SK-N-SH (cell line): ENCODE measurements around the gene SLC12A7. TPM values are rescaled to one million over a fixed set of nuclear protein-coding genes. Genes with fewer than 3 reads are reported as not detected.

Experiments used
- CTCF ChIA-PET: fragments of 300-600, 350-600 bp; formaldehyde crosslinking; extraction: SDS; loops from one replicate; lab custom pipeline; 2021; lab: Yijun Ruan, JAX
- POLR2A ChIA-PET: fragments of 350-600 bp; sonication (Branson Sonifier 250); formaldehyde crosslinking; extraction: SDS; loops from one replicate; lab custom pipeline; 2020; ENCODE audit warnings: antibody characterized with exemption, inconsistent platforms; lab: Yijun Ruan, JAX
- DNase-seq: peaks from one replicate; pipeline ENCODE4 v3.0.0; 2012
- H2AFZ ChIP-seq: fragments of 200-600 bp; sonication (generic); 2 replicates; pipeline ENCODE4 v1.8.1; 2016; ENCODE audit warnings: antibody characterized with exemption, mild to moderate bottlenecking, low read depth
- H3F3A ChIP-seq: fragments of 200-600 bp; sonication (generic); replicated peaks from 2 replicates; pipeline ENCODE3; 2016; ENCODE audit warnings: antibody characterized with exemption, mild to moderate bottlenecking; ENCODE audit not compliant: insufficient read depth
- H3K27ac ChIP-seq, 2 experiments: fragments of 200-500 bp in 1 of 2; fragments of 200-600 bp in 1 of 2; sonication (Bioruptor generic) in 1 of 2; sonication (generic), shearing (Covaris generic) in 1 of 2; 2 replicates each; pipeline versions ENCODE4 v1.5.1 to v1.6.1; 2014 to 2016; ENCODE audit warnings: low read depth in 2 of 2, inconsistent platforms in 1 of 2, low read length in 1 of 2, mild to moderate bottlenecking in 1 of 2, mixed read lengths in 1 of 2
- H3K27me3 ChIP-seq: fragments of 200-600 bp; sonication (generic), shearing (Covaris generic); 2 replicates; pipeline ENCODE4 v1.6.1; 2016; ENCODE audit warnings: mixed run types; ENCODE audit not compliant: insufficient read depth
- H3K36me3 ChIP-seq, 2 experiments: fragments of 200-500 bp in 1 of 2; fragments of 200-600 bp in 1 of 2; sonication (Bioruptor generic) in 1 of 2; sonication (generic) in 1 of 2; replicated peaks in 1 of 2; 2 replicates each; pipeline versions ENCODE3 to v1.5.1; 2014 to 2016; ENCODE audit warnings: low read length in 1 of 2, mild to moderate bottlenecking in 1 of 2; ENCODE audit not compliant: insufficient read depth in 2 of 2, control insufficient read depth in 1 of 2
- H3K4me1 ChIP-seq, 2 experiments: fragments of 200-500 bp in 1 of 2; fragments of 200-600 bp in 1 of 2; sonication (Bioruptor generic) in 1 of 2; sonication (generic), shearing (Covaris generic) in 1 of 2; 2 replicates each; pipeline versions ENCODE4 v1.5.1 to v1.6.1; 2014 to 2016; ENCODE audit warnings: low read depth in 1 of 2, low read length in 1 of 2, mixed run types in 1 of 2; ENCODE audit not compliant: insufficient read depth in 2 of 2, control insufficient read depth in 1 of 2
- H3K4me2 ChIP-seq: fragments of 200-600 bp; sonication (generic), shearing (Covaris generic); 2 replicates; pipeline ENCODE4 v1.6.1; 2017; ENCODE audit warnings: mixed run types
- H3K4me3 ChIP-seq, 2 experiments: fragments of 200-500 bp in 1 of 2; fragments of 200-600 bp in 1 of 2; sonication (Bioruptor generic) in 1 of 2; sonication (generic), shearing (Covaris generic) in 1 of 2; 2 replicates each; pipeline versions ENCODE4 v1.5.1 to v1.8.1; 2014 to 2016; ENCODE audit warnings: low read depth in 2 of 2, inconsistent platforms in 1 of 2, low read length in 1 of 2, mild to moderate bottlenecking in 1 of 2, mixed read lengths in 1 of 2, moderate library complexity in 1 of 2
- H3K79me2 ChIP-seq: fragments of 200-600 bp; sonication (generic); 2 replicates; pipeline ENCODE4 v1.8.1; 2017; ENCODE audit warnings: mild to moderate bottlenecking; ENCODE audit not compliant: insufficient read depth
- H3K9ac ChIP-seq: fragments of 200-600 bp; sonication (generic); 2 replicates; pipeline ENCODE4 v1.6.1; 2017; ENCODE audit warnings: mixed run types
- H3K9me2 ChIP-seq: fragments of 200-600 bp; sonication (generic); 2 replicates; pipeline ENCODE4 v1.6.1; 2017; ENCODE audit warnings: mixed run types
- H3K9me3 ChIP-seq: fragments of 200-600 bp; sonication (generic); 2 replicates; pipeline ENCODE4 v1.6.1; 2017; ENCODE audit warnings: mixed run types, mild to moderate bottlenecking, moderate library complexity
- H4K20me1 ChIP-seq: fragments of 200-600 bp; sonication (generic); 2 replicates; pipeline ENCODE4 v1.6.1; 2017; ENCODE audit warnings: mild to moderate bottlenecking, mixed run types; ENCODE audit not compliant: insufficient read depth
- CHD2 ChIP-seq: fragments of 150-350 bp; IDR thresholded peaks from 2 replicates; pipeline ENCODE4 v1.6.1; 2018; ENCODE audit warnings: low read length; ENCODE audit not compliant: partially characterized antibody
- EP300 ChIP-seq, 2 experiments: IDR thresholded peaks; 2 replicates each; pipeline versions ENCODE4 v1.4.0 to v1.6.1; 2012; ENCODE audit warnings: borderline replicate concordance in 1 of 2, low read depth in 1 of 2, low read length in 1 of 2
- FOXM1 ChIP-seq: IDR thresholded peaks from 2 replicates; pipeline ENCODE4 v1.4.0; 2012; ENCODE audit warnings: low read depth, mild to moderate bottlenecking
- IRF3 ChIP-seq: fragments of 150-350 bp; IDR thresholded peaks from 2 replicates; pipeline ENCODE4 v1.6.1; 2016; ENCODE audit warnings: mild to moderate bottlenecking, low read depth, low read length
- JUND ChIP-seq: IDR thresholded peaks from 2 replicates; pipeline ENCODE4 v1.4.0; 2012
- MXI1 ChIP-seq: IDR thresholded peaks from 2 replicates; pipeline ENCODE4 v1.6.1; 2012; ENCODE audit warnings: mild to moderate bottlenecking, low read depth, low read length, improper control_type of control experiment
- NRF1 ChIP-seq: IDR thresholded peaks from 2 replicates; pipeline ENCODE4 v1.6.1; 2012; ENCODE audit warnings: low read depth, mild to moderate bottlenecking, low read length
- PBX3 ChIP-seq: IDR thresholded peaks from 2 replicates; pipeline ENCODE4; 2012
- RAD21 ChIP-seq: IDR thresholded peaks from 2 replicates; pipeline ENCODE4 v1.6.1; 2012; ENCODE audit warnings: mild to moderate bottlenecking, low read length
- RFX5 ChIP-seq: IDR thresholded peaks from 2 replicates; pipeline ENCODE4 v1.6.1; 2012; ENCODE audit warnings: mild to moderate bottlenecking, improper control_type of control experiment, low read length
- RXRA ChIP-seq: IDR thresholded peaks from 2 replicates; pipeline ENCODE4 v1.4.0; 2012; ENCODE audit warnings: low read depth, mild to moderate bottlenecking, borderline replicate concordance
- SIN3A ChIP-seq: IDR thresholded peaks from 2 replicates; pipeline ENCODE4 v1.6.1; 2012; ENCODE audit warnings: low read depth, mild to moderate bottlenecking, low read length, moderate library complexity, borderline replicate concordance
- TCF12 ChIP-seq: IDR thresholded peaks from 2 replicates; pipeline ENCODE4 v1.4.0; 2012
- YY1 ChIP-seq: IDR thresholded peaks from 2 replicates; pipeline ENCODE4 v1.4.0; 2012; ENCODE audit warnings: low read depth, mild to moderate bottlenecking
- WGBS: methylation state at CpG from one replicate; pipeline ENCODE4 v1.1.6; 2017; ENCODE audit warnings: low lambda C conversion rate; 5-methylcytosine and 5-hydroxymethylcytosine counted together
- polyA plus RNA-seq, 3 experiments: library from polyadenylated mRNA; depleted of rRNA; stranded (reverse); fragments of >200 nt; gene quantifications; 2 replicates each; pipeline ENCODE4 v1.2.3, GENCODE V29; 2012

SLC12A7 gene
- polyA plus RNA-seq, 1 of the 3 experiments (the other 2 are of a cell fraction) = 2.6 TPM

GRCh38 chr5:1095302-1095989 is 16.4 kb downstream of the SLC12A7 start:
- no peak overlapping the region for H3K27ac ChIP-seq
- H3K4me2 ChIP-seq = no peak overlapping the region
- ChIA-PET CTCF (interaction anchor here (1.0 kb wide), 1 partner anchor 172 kb away, joined by 3 read pairs; no protein-coding TSS in a partner anchor), POLR2A (no interaction called here)
- H3K9me3 ChIP-seq = no peaks in the 10 kb centered on the region
- no peaks in the 10 kb centered on the region for H3K79me2 ChIP-seq
- no peaks in the 10 kb centered on the region for H4K20me1 ChIP-seq
- H3K4me1 ChIP-seq = no peaks in the 10 kb centered on the region
- 85% methylated on average over 9 of the region's 22 CpGs for WGBS
- H3K9me2 ChIP-seq = no peaks in the 10 kb centered on the region
- H3K4me3 ChIP-seq = no peak overlapping the region
- H3F3A ChIP-seq = no peaks in the 10 kb centered on the region
- no peak overlapping the region for H3K9ac ChIP-seq
- TF ChIP-seq RAD21 = no peak
- TF ChIP-seq MXI1 = no peak
- TF ChIP-seq NRF1 = no peak
- no peak for TF ChIP-seq YY1
- no peak for TF ChIP-seq PBX3
- TF ChIP-seq IRF3 = no peak
- TF ChIP-seq TCF12 = no peak
- no peak for TF ChIP-seq CHD2
- TF ChIP-seq RXRA = no peak
- TF ChIP-seq JUND = no peak
- no peak for TF ChIP-seq SIN3A
- no peak for TF ChIP-seq FOXM1
- TF ChIP-seq RFX5 = no peak
- H3K36me3 ChIP-seq = no peaks in the 10 kb centered on the region
- no peaks in the 10 kb centered on the region for H3K27me3 ChIP-seq
- DNase-seq = no peak
- H2AFZ ChIP-seq = no peak overlapping the region

- H3K4me1 ChIP-seq = no peaks in the 10 kb centered on the region
- DNase-seq = no peak
- H4K20me1 ChIP-seq = no peaks in the 10 kb centered on the region
- no peaks in the 10 kb centered on the region for H3F3A ChIP-seq
- ChIA-PET CTCF (interaction anchor here (1.0 kb wide), 1 partner anchor 171 kb away, joined by 3 read pairs; no protein-coding TSS in a partner anchor), POLR2A (no interaction called here)
- no peaks in the 10 kb centered on the region for H3K9me2 ChIP-seq
- no peak for TF ChIP-seq EP300 (IDR thresholded peaks at IDR 0.05; ENCODE audit: borderline replicate concordance in 1 of 2, low read depth in 1 of 2, low read length in 1 of 2)
- no peaks in the 10 kb centered on the region for H3K27me3 ChIP-seq
- WGBS = 85% methylated on average over 15 of the region's 21 CpGs
- H3K79me2 ChIP-seq = no peaks in the 10 kb centered on the region
- no peak overlapping the region for H3K9ac ChIP-seq
- no peaks in the 10 kb centered on the region for H3K9me3 ChIP-seq
- H3K36me3 ChIP-seq = no peaks in the 10 kb centered on the region
- no peak overlapping the region for H3K4me3 ChIP-seq
- H3K27ac ChIP-seq = no peak overlapping the region
- H2AFZ ChIP-seq = no peak overlapping the region
- H3K4me2 ChIP-seq = no peak overlapping the region
These were observed 17.1 kb downstream of the SLC12A7 start for GRCh38 chr5:1094670-1095190.
